Stimulated activated CD8-positive, alpha-beta memory T cell treated with anti-CD3 and anti-CD28 coated beads, Interleukin-15, amount 100 ng/mL, for 24 hours (primary cell): ENCODE results near the gene RRP36.

Source experiments
- DNase-seq: peaks from one replicate; pipeline ENCODE4 v3.0.0-alpha.2; 2020; ENCODE audit warnings: low read depth

RRP36 gene

GRCh38 chr6:43070028-43070632 is 48.7 kb downstream of the RRP36 start:
- no peak for DNase-seq

- no peak for DNase-seq
Observed at GRCh38 chr6:43074847-43075669, 53.6 kb downstream of the RRP36 start.

GRCh38 chr6:43075670-43076463 is 54.4 kb downstream of the RRP36 start, which contains the start of gene PTK7:
TSS of gene PTK7 (plus strand) at chr6:43076314. CDS start at chr6:43076489, 175 bp downstream.
- DNase-seq: no peak

- no peak for DNase-seq
Observed at GRCh38 chr6:43076464-43077332, 55.3 kb downstream of the RRP36 start.

GRCh38 chr6:43077333-43077809 is 55.9 kb downstream of the RRP36 start:
- DNase-seq: no peak

- no peak for DNase-seq
Observed at GRCh38 chr6:43077981-43078511, 56.6 kb downstream of the RRP36 start.

GRCh38 chr6:43078691-43079090 is 57.3 kb downstream of the RRP36 start:
- no peak for DNase-seq
